Astrocyte (in vitro differentiated cells and primary cell): ENCODE results near the gene NTM. TPM values are rescaled to one million over a fixed set of nuclear protein-coding genes. Genes with fewer than 3 reads are reported as not detected.

Source experiments
- DNase-seq: peaks from one replicate; pipeline ENCODE4 v3.0.0-alpha.2; 2010; ENCODE audit warnings: low read depth
- FAIRE-seq: peaks from 2 replicates; lab custom pipeline; 2011; peaks lifted over from hg19 to GRCh38; lab: Jason Lieb, UNC
- H2AFZ ChIP-seq: 2 replicates; pipeline ENCODE4 v1.6.0; 2012; ENCODE audit warnings: low read depth, low read length, inconsistent platforms
- H3K27ac ChIP-seq: 2 replicates; pipeline ENCODE4 v1.5.1; 2011; ENCODE audit warnings: low read depth, low read length, inconsistent platforms
- H3K27me3 ChIP-seq: 2 replicates; pipeline ENCODE4 v1.6.0; 2011; ENCODE audit warnings: low read length, inconsistent platforms; ENCODE audit not compliant: insufficient read depth
- H3K36me3 ChIP-seq: 2 replicates; pipeline ENCODE4 v1.5.1; 2011; ENCODE audit warnings: low read length, inconsistent platforms; ENCODE audit not compliant: insufficient read depth
- H3K4me1 ChIP-seq: 2 replicates; pipeline ENCODE4 v1.5.1; 2011; ENCODE audit warnings: low read length, inconsistent platforms; ENCODE audit not compliant: insufficient read depth
- H3K4me2 ChIP-seq: 2 replicates; pipeline ENCODE4 v1.6.0; 2012; ENCODE audit warnings: low read length, inconsistent platforms
- H3K4me3 ChIP-seq: 2 replicates; pipeline ENCODE4 v1.5.1; 2011; ENCODE audit warnings: low read depth, mild to moderate bottlenecking, low read length, inconsistent platforms; ENCODE audit not compliant: insufficient read depth
- H3K79me2 ChIP-seq: 2 replicates; pipeline ENCODE4 v1.6.0; 2012; ENCODE audit warnings: mild to moderate bottlenecking, low read length, inconsistent platforms; ENCODE audit not compliant: insufficient read depth
- H3K9ac ChIP-seq: 2 replicates; pipeline ENCODE4 v1.6.0; 2012; ENCODE audit warnings: mild to moderate bottlenecking, low read length, inconsistent platforms
- H3K9me3 ChIP-seq: 2 replicates; pipeline ENCODE4 v1.5.1; 2012; ENCODE audit warnings: low read depth, mild to moderate bottlenecking, low read length, inconsistent platforms; ENCODE audit not compliant: insufficient read depth
- H4K20me1 ChIP-seq: 2 replicates; pipeline ENCODE4 v1.6.0; 2012; ENCODE audit warnings: low read length, inconsistent platforms; ENCODE audit not compliant: insufficient read depth
- H3K27ac Mint-ChIP-seq: one replicate; pipeline ENCODE4 v1.8.0; 2021; ENCODE audit warnings: mild to moderate bottlenecking, mixed read lengths; ENCODE audit not compliant: unreplicated experiment
- H3K27me3 Mint-ChIP-seq: one replicate; pipeline ENCODE4 v1.8.0; 2021; ENCODE audit warnings: low read depth, mixed read lengths; ENCODE audit not compliant: unreplicated experiment
- H3K36me3 Mint-ChIP-seq: one replicate; pipeline ENCODE4 v1.8.0; 2021; ENCODE audit warnings: low read depth, mixed read lengths; ENCODE audit not compliant: unreplicated experiment
- H3K4me1 Mint-ChIP-seq: one replicate; pipeline ENCODE4 v1.8.0; 2021; ENCODE audit warnings: low read depth, mixed read lengths; ENCODE audit not compliant: unreplicated experiment
- H3K4me3 Mint-ChIP-seq: one replicate; pipeline ENCODE4 v1.8.0; 2021; ENCODE audit warnings: mild to moderate bottlenecking, moderate library complexity, mixed read lengths; ENCODE audit not compliant: unreplicated experiment
- H3K9me3 Mint-ChIP-seq: one replicate; pipeline ENCODE4 v1.8.0; 2021; ENCODE audit warnings: mild to moderate bottlenecking, mixed read lengths; ENCODE audit not compliant: unreplicated experiment
- EZH2 ChIP-seq: IDR thresholded peaks from 2 replicates; pipeline ENCODE4 v1.6.1; 2012; ENCODE audit warnings: mild to moderate bottlenecking, low read length, inconsistent platforms; ENCODE audit not compliant: insufficient read depth
- total RNA-seq: library from RNA; stranded (reverse); gene quantifications from 2 replicates; pipeline ENCODE4 v1.2.1, GENCODE V29; 2021
- TF ChIP-seq, protein P1 (sequence below): IDR thresholded peaks from 2 replicates; pipeline ENCODE4 v1.5.1; 2011; ENCODE audit warnings: low read depth, mild to moderate bottlenecking, inconsistent platforms, low read length, moderate library complexity; ENCODE audit not compliant: insufficient read depth

NTM gene
- total RNA-seq, 1 donor from 2014 or later, result 98.2 TPM

DNA sequence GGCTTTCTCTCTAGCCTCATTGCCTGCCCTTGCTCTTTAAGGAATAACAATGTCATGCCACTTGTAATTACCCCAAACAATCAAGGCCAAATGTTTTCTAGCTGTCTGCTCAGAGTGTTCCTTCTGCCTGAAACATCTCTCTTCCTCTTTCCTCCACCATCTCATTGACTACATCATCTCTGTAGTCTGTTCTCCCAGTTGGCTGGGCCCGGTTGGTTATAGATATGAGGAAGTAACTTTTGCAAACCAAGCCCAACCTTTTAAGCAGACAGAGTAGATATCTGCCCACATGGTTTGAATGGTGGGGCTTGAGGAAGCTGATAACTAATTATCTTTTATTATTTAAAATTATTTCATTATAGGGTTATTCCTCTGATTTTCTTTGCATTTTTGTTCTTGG, 104.5 kb downstream of the NTM start:
- Mint-ChIP-seq H3K9me3 (peaks cover 5% of the 10 kb centered on the region), H3K27ac (no peak overlapping the region), H3K4me3 (no peak overlapping the region), H3K4me1 (peaks cover 2% of the 10 kb centered on the region), H3K27me3 (peaks cover 64% of the 10 kb centered on the region), H3K36me3 (peaks cover 3% of the 10 kb centered on the region)
- Histone ChIP-seq H3K9me3 (no peaks in the 10 kb centered on the region), H4K20me1 (no peaks in the 10 kb centered on the region), H3K4me2 (no peak overlapping the region), H3K79me2 (no peaks in the 10 kb centered on the region), H2AFZ (no peak overlapping the region), H3K4me3 (no peak overlapping the region), H3K9ac (no peak overlapping the region), H3K4me1 (no peaks in the 10 kb centered on the region), H3K27me3 (peaks cover 28% of the 10 kb centered on the region), H3K36me3 (no peaks in the 10 kb centered on the region), H3K27ac (no peak overlapping the region)
- no peak for FAIRE-seq
- no peak for DNase-seq
- TF ChIP-seq, protein P1, sequence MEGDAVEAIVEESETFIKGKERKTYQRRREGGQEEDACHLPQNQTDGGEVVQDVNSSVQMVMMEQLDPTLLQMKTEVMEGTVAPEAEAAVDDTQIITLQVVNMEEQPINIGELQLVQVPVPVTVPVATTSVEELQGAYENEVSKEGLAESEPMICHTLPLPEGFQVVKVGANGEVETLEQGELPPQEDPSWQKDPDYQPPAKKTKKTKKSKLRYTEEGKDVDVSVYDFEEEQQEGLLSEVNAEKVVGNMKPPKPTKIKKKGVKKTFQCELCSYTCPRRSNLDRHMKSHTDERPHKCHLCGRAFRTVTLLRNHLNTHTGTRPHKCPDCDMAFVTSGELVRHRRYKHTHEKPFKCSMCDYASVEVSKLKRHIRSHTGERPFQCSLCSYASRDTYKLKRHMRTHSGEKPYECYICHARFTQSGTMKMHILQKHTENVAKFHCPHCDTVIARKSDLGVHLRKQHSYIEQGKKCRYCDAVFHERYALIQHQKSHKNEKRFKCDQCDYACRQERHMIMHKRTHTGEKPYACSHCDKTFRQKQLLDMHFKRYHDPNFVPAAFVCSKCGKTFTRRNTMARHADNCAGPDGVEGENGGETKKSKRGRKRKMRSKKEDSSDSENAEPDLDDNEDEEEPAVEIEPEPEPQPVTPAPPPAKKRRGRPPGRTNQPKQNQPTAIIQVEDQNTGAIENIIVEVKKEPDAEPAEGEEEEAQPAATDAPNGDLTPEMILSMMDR, result no peak
- TF ChIP-seq EZH2, result no peak

DNA sequence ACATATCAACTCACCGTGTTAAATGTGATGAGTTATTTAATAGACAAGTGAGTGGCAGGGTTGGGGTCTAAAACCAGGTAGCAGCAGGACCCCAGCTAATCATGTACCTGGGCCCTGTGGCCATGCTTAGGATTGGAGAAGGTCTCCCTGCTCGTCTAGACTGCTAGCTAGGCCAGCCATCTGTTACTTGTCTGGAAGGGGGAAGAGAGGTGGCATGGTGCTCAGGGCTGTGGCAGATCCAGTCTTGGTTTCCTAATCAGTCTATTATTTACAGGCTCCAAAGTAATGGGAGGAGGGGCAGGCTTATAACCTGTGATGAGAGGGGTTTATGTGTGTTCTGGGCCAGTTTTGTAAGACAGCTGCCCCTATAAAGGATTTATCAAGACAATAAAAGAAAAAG, 105.9 kb downstream of the NTM start:
- H3K4me1 ChIP-seq, result no peaks in the 10 kb centered on the region
- DNase-seq (no peak), FAIRE-seq (no peak)
- no peaks in the 10 kb centered on the region for H3K9me3 ChIP-seq
- no peak overlapping the region for H3K27ac ChIP-seq
- H2AFZ ChIP-seq, result no peak overlapping the region
- TF ChIP-seq, protein P1, result no peak
- TF ChIP-seq EZH2, result no peak
- H3K36me3 ChIP-seq, result no peaks in the 10 kb centered on the region
- no peak overlapping the region for H3K27ac Mint-ChIP-seq
- H4K20me1 ChIP-seq, result no peaks in the 10 kb centered on the region
- no peak overlapping the region for H3K9ac ChIP-seq
- H3K79me2 ChIP-seq, result no peaks in the 10 kb centered on the region
- H3K27me3 Mint-ChIP-seq, result peaks cover 54% of the 10 kb centered on the region
- no peak overlapping the region for H3K4me3 Mint-ChIP-seq
- peaks cover 3% of the 10 kb centered on the region for H3K36me3 Mint-ChIP-seq
- H3K4me3 ChIP-seq, result no peak overlapping the region
- H3K4me2 ChIP-seq, result no peak overlapping the region
- H3K9me3 Mint-ChIP-seq, result peaks cover 2% of the 10 kb centered on the region
- H3K4me1 Mint-ChIP-seq, result peaks cover 8% of the 10 kb centered on the region
- peaks cover 16% of the 10 kb centered on the region for H3K27me3 ChIP-seq

DNA sequence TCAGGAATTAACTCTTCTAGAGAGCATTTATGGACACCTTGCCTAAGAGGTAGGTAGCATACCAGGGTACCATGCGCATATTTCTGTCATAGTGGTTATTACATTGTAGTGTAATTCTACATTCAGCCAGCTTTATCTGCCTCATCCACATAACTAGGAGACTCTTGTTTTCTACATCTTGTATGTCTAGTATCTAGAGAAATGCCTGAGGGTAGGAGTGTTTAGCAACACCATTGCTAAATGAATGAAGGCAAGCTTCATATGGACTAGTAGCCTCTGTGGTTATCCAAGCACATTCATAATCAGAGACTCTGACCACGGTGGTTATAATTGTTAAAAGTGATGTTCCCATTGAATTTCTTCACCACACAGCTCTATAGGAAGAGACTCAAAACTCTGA, 107.9 kb downstream of the NTM start:
- Histone ChIP-seq H3K9ac (no peak overlapping the region), H3K79me2 (no peaks in the 10 kb centered on the region), H3K4me2 (no peak overlapping the region), H4K20me1 (no peaks in the 10 kb centered on the region), H3K27me3 (peaks cover 19% of the 10 kb centered on the region), H3K4me3 (no peak overlapping the region), H3K4me1 (no peaks in the 10 kb centered on the region), H2AFZ (no peak overlapping the region), H3K27ac (no peak overlapping the region), H3K9me3 (no peaks in the 10 kb centered on the region), H3K36me3 (no peaks in the 10 kb centered on the region)
- DNase-seq, result no peak
- TF ChIP-seq EZH2, result no peak
- TF ChIP-seq, protein P1, result no peak
- peaks cover 63% of the 10 kb centered on the region for H3K27me3 Mint-ChIP-seq
- no peak overlapping the region for H3K27ac Mint-ChIP-seq
- no peak overlapping the region for H3K4me3 Mint-ChIP-seq
- no peak for FAIRE-seq
- H3K4me1 Mint-ChIP-seq, result peaks cover 7% of the 10 kb centered on the region
- peaks cover 3% of the 10 kb centered on the region for H3K36me3 Mint-ChIP-seq
- H3K9me3 Mint-ChIP-seq, result peaks cover 2% of the 10 kb centered on the region
